ENCODE data around the gene ITGB5.

ITGB5 gene

DNA sequence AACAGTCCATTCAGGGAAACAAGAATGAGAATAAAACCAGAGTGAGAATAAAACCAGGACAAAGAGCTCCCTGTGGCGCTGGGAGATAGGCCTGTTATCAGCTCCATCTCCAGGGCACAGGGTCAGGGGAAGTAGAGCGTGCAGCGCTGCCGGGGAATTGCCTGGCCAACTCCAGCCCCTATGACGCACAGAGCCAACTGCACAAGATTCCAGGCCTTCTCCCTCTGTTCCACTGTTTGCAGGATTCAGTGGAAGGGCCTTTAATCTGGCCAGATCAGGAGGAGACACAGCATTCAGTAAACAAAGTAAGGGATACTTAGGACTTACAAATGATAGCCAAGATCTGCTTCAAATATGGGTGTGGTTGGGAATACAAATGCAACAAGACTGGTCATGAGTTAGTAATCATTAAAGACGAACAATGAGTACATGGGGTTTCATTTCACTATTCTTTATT lies 49.4 kb downstream of the ITGB5 start:
- H4K20me1 ChIP-seq (ENCODE audit: insufficient read depth, low read length): no peaks in the 10 kb centered on the region
- TF ChIP-seq, protein P1, sequence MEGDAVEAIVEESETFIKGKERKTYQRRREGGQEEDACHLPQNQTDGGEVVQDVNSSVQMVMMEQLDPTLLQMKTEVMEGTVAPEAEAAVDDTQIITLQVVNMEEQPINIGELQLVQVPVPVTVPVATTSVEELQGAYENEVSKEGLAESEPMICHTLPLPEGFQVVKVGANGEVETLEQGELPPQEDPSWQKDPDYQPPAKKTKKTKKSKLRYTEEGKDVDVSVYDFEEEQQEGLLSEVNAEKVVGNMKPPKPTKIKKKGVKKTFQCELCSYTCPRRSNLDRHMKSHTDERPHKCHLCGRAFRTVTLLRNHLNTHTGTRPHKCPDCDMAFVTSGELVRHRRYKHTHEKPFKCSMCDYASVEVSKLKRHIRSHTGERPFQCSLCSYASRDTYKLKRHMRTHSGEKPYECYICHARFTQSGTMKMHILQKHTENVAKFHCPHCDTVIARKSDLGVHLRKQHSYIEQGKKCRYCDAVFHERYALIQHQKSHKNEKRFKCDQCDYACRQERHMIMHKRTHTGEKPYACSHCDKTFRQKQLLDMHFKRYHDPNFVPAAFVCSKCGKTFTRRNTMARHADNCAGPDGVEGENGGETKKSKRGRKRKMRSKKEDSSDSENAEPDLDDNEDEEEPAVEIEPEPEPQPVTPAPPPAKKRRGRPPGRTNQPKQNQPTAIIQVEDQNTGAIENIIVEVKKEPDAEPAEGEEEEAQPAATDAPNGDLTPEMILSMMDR (IDR thresholded peaks at IDR 0.05; ENCODE audit: low read length): no peak
- no peak for TF ChIP-seq EZH2 (IDR thresholded peaks at IDR 0.05; ENCODE audit: borderline replicate concordance, low read length)
- H3K4me2 ChIP-seq (ENCODE audit: low read length): no peak overlapping the region
- H3F3A ChIP-seq (ENCODE audit: insufficient read depth, low read length): no peaks in the 10 kb centered on the region
- no peak overlapping the region for H3K27ac ChIP-seq (ENCODE audit: low read depth, low read length, poor library complexity, severe bottlenecking)
- H3K79me2 ChIP-seq (ENCODE audit: insufficient read depth, low read length): no peaks in the 10 kb centered on the region
- no peak overlapping the region for H2AFZ ChIP-seq (ENCODE audit: low read length)
- H3K9me2 ChIP-seq (ENCODE audit: low read depth, low read length): no peaks in the 10 kb centered on the region
- H3K27me3 ChIP-seq (ENCODE audit: insufficient read depth, low read length): no peaks in the 10 kb centered on the region
- H3K4me3 ChIP-seq (ENCODE audit: low read depth, low read length, poor library complexity, severe bottlenecking): no peak overlapping the region
- H3K4me1 ChIP-seq (ENCODE audit: insufficient read depth, low read length, severe bottlenecking): peaks cover 8% of the 10 kb centered on the region
- H3K36me3 ChIP-seq (ENCODE audit: insufficient read depth, low read length): no peaks in the 10 kb centered on the region
- H3K9ac ChIP-seq (ENCODE audit: low read length): no peak overlapping the region
- no peaks in the 10 kb centered on the region for H3K9me3 ChIP-seq (ENCODE audit: low read length)

DNA sequence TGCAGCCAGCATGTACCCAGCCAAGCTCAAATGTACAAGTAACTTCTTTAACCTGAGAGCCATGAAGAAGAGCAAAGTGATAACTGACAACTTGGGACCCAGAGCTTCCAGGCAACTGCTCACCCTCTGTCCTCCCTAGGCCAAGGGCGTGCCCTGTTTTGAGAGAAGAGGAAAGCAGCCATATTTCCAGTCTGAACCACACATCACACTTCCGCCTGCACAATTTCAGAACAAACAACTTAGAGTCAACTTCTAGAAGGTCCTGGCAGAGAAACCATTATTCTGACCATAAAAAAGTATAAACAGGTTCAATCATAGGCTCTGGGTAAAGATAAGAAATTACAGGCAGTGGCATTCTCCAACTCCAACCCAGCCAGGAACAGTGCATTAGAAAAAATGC lies 50.1 kb downstream of the ITGB5 start:
- H3K27me3 ChIP-seq (ENCODE audit: insufficient read depth, low read length): no peaks in the 10 kb centered on the region
- H3K4me2 ChIP-seq (ENCODE audit: low read length): no peak overlapping the region
- no peak overlapping the region for H3K4me3 ChIP-seq (ENCODE audit: low read depth, low read length, poor library complexity, severe bottlenecking)
- H3K4me1 ChIP-seq (ENCODE audit: insufficient read depth, low read length, severe bottlenecking): peaks cover 8% of the 10 kb centered on the region
- H2AFZ ChIP-seq (ENCODE audit: low read length): no peak overlapping the region
- TF ChIP-seq EZH2 (IDR thresholded peaks at IDR 0.05; ENCODE audit: borderline replicate concordance, low read length): no peak
- TF ChIP-seq, protein P1 (IDR thresholded peaks at IDR 0.05; ENCODE audit: low read length): no peak
- no peak overlapping the region for H3K9ac ChIP-seq (ENCODE audit: low read length)
- H3K9me2 ChIP-seq (ENCODE audit: low read depth, low read length): no peaks in the 10 kb centered on the region
- H3K36me3 ChIP-seq (ENCODE audit: insufficient read depth, low read length): no peaks in the 10 kb centered on the region
- no peaks in the 10 kb centered on the region for H4K20me1 ChIP-seq (ENCODE audit: insufficient read depth, low read length)
- H3K27ac ChIP-seq (ENCODE audit: low read depth, low read length, poor library complexity, severe bottlenecking): no peak overlapping the region
- H3K9me3 ChIP-seq (ENCODE audit: low read length): no peaks in the 10 kb centered on the region
- no peaks in the 10 kb centered on the region for H3F3A ChIP-seq (ENCODE audit: insufficient read depth, low read length)
- no peaks in the 10 kb centered on the region for H3K79me2 ChIP-seq (ENCODE audit: insufficient read depth, low read length)

DNA sequence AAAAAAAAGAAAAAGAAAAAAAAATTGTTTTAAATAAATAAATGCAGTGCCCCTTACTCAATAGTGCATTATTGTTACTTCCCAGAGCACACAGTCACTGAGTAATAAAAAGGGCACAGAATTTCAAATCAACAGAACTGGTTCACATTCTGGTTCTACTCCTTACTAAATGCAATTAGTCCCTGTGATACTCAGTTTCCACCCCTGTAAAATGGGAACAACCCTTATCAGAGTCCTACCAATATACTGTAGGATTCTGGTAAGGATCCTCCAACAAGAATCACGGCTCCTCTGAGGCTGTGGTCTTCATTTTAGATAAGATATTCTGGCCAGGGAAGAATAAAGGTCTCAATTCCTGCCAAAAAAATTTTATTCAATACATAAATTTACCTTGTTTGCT lies 50.7 kb downstream of the ITGB5 start:
- Histone ChIP-seq H2AFZ (ENCODE audit: low read length) (no peak overlapping the region), H3K9me3 (ENCODE audit: low read length) (no peaks in the 10 kb centered on the region), H3K4me1 (ENCODE audit: insufficient read depth, low read length, severe bottlenecking) (peaks cover 8% of the 10 kb centered on the region), H3K27ac (ENCODE audit: low read depth, low read length, poor library complexity, severe bottlenecking) (no peak overlapping the region), H3K79me2 (ENCODE audit: insufficient read depth, low read length) (no peaks in the 10 kb centered on the region), H3K27me3 (ENCODE audit: insufficient read depth, low read length) (no peaks in the 10 kb centered on the region), H3K4me3 (ENCODE audit: low read depth, low read length, poor library complexity, severe bottlenecking) (no peak overlapping the region), H4K20me1 (ENCODE audit: insufficient read depth, low read length) (no peaks in the 10 kb centered on the region), H3K9ac (ENCODE audit: low read length) (no peak overlapping the region), H3K4me2 (ENCODE audit: low read length) (no peak overlapping the region), H3F3A (ENCODE audit: insufficient read depth, low read length) (no peaks in the 10 kb centered on the region), H3K9me2 (ENCODE audit: low read depth, low read length) (no peaks in the 10 kb centered on the region), H3K36me3 (ENCODE audit: insufficient read depth, low read length) (no peaks in the 10 kb centered on the region)
- TF ChIP-seq, protein P1 (IDR thresholded peaks at IDR 0.05; ENCODE audit: low read length): no peak
- TF ChIP-seq EZH2 (IDR thresholded peaks at IDR 0.05; ENCODE audit: borderline replicate concordance, low read length): no peak

All from OCI-LY1 (cell line).